Activated naive CD4-positive, alpha-beta T cell treated with anti-CD3 and anti-CD28 coated beads for 36 hours (primary cell): ENCODE data around the gene ABCF1. TPM values are rescaled to one million over a fixed set of nuclear protein-coding genes. Genes with fewer than 3 reads are reported as not detected.

Experiments used
- CTCF ChIA-PET: fragments of 350-600 bp; sonication (Branson Sonifier 250); formaldehyde crosslinking; loops from one replicate; lab custom pipeline; 2021; ENCODE audit warnings: antibody characterized with exemption; lab: Charles Lee
- DNase-seq: peaks from one replicate; pipeline ENCODE4 v3.0.0-alpha.2; 2020
- H3K27ac Mint-ChIP-seq: one replicate; pipeline ENCODE4 v1.8.0; 2021; ENCODE audit warnings: mild to moderate bottlenecking, mixed read lengths
- H3K27me3 Mint-ChIP-seq: one replicate; pipeline ENCODE4 v1.8.0; 2021; ENCODE audit warnings: low read depth, mixed read lengths
- H3K36me3 Mint-ChIP-seq: one replicate; pipeline ENCODE4 v1.8.0; 2021; ENCODE audit warnings: low read depth, mixed read lengths
- H3K4me1 Mint-ChIP-seq: one replicate; pipeline ENCODE4 v1.8.0; 2021; ENCODE audit warnings: low read depth, mixed read lengths
- H3K4me3 Mint-ChIP-seq: one replicate; pipeline ENCODE4 v1.8.0; 2021; ENCODE audit warnings: mild to moderate bottlenecking, moderate library complexity, mixed read lengths
- H3K9me3 Mint-ChIP-seq: one replicate; pipeline ENCODE4 v1.8.0; 2021; ENCODE audit warnings: mixed read lengths
- intact Hi-C: fragments of 100-400 bp; cut with micrococcal nuclease; formaldehyde crosslinking; loops from one replicate; pipeline ENCODE4 v1.15.1; 2023
- total RNA-seq, 2 experiments: library from RNA; stranded (reverse); gene quantifications; one replicate each; pipeline ENCODE4 v1.2.3, GENCODE V29; 2021

The ABCF1 gene
- total RNA-seq, 2 experiments from 2014 or later = 79.5 to 82.7 TPM

- peaks cover 7% of the 10 kb centered on the region for H3K36me3 Mint-ChIP-seq
- peak; percentile 39 for DNase-seq
- CTCF ChIA-PET = interaction anchor here (1.0 to 15.5 kb wide), 19 partner anchors 10 to 141 kb away, joined by 3 to 367 read pairs (median 6); partner anchors contain the start of gene GNL1
- H3K4me1 Mint-ChIP-seq = peaks cover 33% of the 10 kb centered on the region
- H3K4me3 Mint-ChIP-seq = no peak overlapping the region
- H3K9me3 Mint-ChIP-seq = no peaks in the 10 kb centered on the region
- intact Hi-C loops = loop anchor here (1.0 to 5.0 kb wide), 4 partner anchors 48 to 368 kb away; partner anchors contain the start of gene VARS2
- H3K27me3 Mint-ChIP-seq = no peaks in the 10 kb centered on the region
- peak overlapping the region; percentile 71 for H3K27ac Mint-ChIP-seq
Observed at GRCh38 chr6:30543821-30544220, 27.4 kb upstream of the ABCF1 start.

DNA sequence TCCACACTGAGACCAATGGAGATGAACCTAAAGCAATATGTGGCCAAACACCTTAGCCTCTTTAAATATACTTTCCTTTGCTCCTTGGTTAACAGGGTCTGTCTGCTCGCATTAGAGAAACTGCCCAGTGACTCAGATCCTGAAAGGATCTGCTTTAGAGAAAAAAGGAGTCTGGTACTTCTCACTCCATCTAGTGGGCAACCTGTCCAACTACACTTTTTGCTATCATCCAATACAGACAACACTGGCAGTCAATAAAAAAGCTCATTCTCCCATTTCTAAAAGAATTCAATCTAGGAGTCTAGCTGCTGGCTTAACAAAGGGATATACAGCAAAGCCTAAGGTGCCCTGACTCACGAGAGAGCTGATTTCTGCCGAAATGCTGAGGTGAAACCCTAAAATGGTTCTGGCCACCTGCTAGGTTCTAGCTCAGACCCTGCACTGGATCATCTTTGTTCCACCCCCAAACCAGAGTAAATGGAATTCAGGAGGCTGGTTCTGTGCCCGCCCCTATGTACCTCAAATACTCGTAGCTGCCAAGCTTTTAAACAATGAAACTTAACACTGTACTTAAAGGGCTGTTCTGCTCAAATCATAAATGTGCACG is 26.5 kb upstream of the ABCF1 start:
- CTCF ChIA-PET = interaction anchor here (0.7 to 15.5 kb wide), 31 partner anchors 9 to 186 kb away, joined by 3 to 367 read pairs (median 5); partner anchors contain the start of genes ABCF1, GNL1 and PRR3
- intact Hi-C loops = loop anchor here (1.0 to 5.0 kb wide), 4 partner anchors 48 to 368 kb away; partner anchors contain the start of gene VARS2
- peaks cover 11% of the 10 kb centered on the region for H3K36me3 Mint-ChIP-seq
- no peak overlapping the region for H3K4me3 Mint-ChIP-seq
- peak; percentile 38 for DNase-seq
- no peaks in the 10 kb centered on the region for H3K9me3 Mint-ChIP-seq
- H3K27me3 Mint-ChIP-seq = no peaks in the 10 kb centered on the region
- no peak overlapping the region for H3K27ac Mint-ChIP-seq
- H3K4me1 Mint-ChIP-seq = peaks cover 33% of the 10 kb centered on the region

- intact Hi-C loops = no loop called here
- DNase-seq = no peak
- H3K9me3 Mint-ChIP-seq = no peaks in the 10 kb centered on the region
- H3K27ac Mint-ChIP-seq = no peak overlapping the region
- no peak overlapping the region for H3K4me3 Mint-ChIP-seq
- H3K36me3 Mint-ChIP-seq = peaks cover 26% of the 10 kb centered on the region
- peaks cover 23% of the 10 kb centered on the region for H3K4me1 Mint-ChIP-seq
- H3K27me3 Mint-ChIP-seq = no peaks in the 10 kb centered on the region
- CTCF ChIA-PET = interaction anchor here (0.9 to 15.5 kb wide), 6 partner anchors 46 to 94 kb away, joined by 3 to 367 read pairs (median 20); no protein-coding TSS in a partner anchor
Observed at GRCh38 chr6:30547454-30547853, 23.8 kb upstream of the ABCF1 start.

GRCh38 chr6:30548375-30548774 is 22.9 kb upstream of the ABCF1 start:
- CTCF ChIA-PET = interaction anchor here (0.6 to 15.5 kb wide), 5 partner anchors 47 to 124 kb away, joined by 3 to 367 read pairs (median 4); partner anchors contain the start of gene DHX16
- no peak for DNase-seq
- no peak overlapping the region for H3K27ac Mint-ChIP-seq
- intact Hi-C loops = no loop called here
- peaks cover 33% of the 10 kb centered on the region for H3K36me3 Mint-ChIP-seq
- H3K9me3 Mint-ChIP-seq = no peaks in the 10 kb centered on the region
- H3K4me1 Mint-ChIP-seq = peaks cover 18% of the 10 kb centered on the region
- H3K27me3 Mint-ChIP-seq = no peaks in the 10 kb centered on the region
- no peak overlapping the region for H3K4me3 Mint-ChIP-seq

DNA sequence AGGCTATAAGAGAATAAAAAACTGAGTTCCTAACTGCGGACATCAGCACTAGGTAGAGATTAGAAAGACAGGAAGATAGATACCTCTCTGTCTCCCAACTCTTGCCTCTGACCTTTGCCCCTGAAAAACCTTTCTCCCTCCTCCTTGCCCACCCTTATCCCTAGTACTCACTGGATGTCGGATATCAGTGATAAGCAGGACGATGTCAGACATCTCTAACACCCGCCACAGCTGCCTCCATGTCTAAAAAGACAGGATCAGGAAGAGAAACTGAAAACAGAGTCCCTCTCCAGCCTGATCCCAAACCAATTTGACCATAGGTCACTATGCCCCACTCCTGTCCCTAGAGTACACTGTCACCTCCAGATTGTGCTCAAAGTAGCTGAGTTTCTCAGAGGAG is 16.8 kb upstream of the ABCF1 start:
- Mint-ChIP-seq H3K27ac (peak overlapping the region; percentile 6), H3K27me3 (no peaks in the 10 kb centered on the region), H3K9me3 (no peaks in the 10 kb centered on the region), H3K36me3 (peaks cover 46% of the 10 kb centered on the region), H3K4me3 (peak overlapping the region; percentile 42), H3K4me1 (peaks cover 32% of the 10 kb centered on the region)
- CTCF ChIA-PET = interaction anchor here (0.9 to 6.3 kb wide), 3 partner anchors 12 to 101 kb away, joined by 3 to 70 read pairs (median 36); no protein-coding TSS in a partner anchor
- intact Hi-C loops = loop anchor here (10.0 kb wide), 1 partner anchor 490 kb away; the partner anchor contains the start of genes POLR1H and PPP1R11
- no peak for DNase-seq

DNA sequence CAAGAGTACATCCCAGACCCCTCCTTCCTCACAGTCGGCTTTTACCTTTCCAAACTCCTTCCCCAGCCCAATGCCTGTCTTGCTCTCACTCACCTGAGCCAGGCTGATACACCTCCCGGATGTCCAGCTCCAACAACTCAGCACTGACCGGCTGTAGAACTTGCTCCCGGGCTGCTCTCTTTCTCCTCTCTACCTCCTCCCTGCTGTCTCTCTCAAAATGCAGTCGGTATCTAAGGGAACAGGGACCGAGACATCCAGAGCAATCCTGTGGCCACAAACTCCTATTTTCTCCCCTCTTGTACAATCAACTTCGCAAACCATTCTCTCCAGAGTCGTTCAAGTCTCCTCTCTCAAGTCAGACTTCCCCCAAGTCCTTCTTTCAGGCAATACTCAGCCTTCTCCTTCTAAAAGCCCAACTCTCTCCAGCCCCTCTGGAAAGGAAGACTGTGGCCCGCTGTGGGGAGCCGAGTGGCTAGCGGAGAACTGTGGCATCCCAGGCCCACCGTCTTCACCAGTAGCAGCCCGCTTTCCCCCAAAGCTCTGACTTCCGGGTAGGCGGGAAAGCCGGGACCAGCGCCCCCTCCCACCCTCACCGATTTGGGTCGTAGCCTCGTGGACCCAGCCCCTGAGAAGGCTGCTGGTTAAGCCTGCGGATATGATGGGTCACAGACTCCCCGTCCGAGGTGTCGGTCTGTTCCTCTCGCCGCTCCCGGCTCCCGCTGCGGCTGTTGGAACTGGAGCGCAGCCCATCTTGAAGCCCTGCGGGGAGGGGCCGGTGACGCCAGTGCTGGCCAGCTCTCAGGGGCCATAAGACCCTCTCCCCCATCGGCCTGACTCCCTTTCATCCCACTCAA is 16.1 kb upstream of the ABCF1 start:
- intact Hi-C loops = loop anchor here (5.0 to 10.0 kb wide), 4 partner anchors 182 to 490 kb away; partner anchors contain the start of genes POLR1H, PPP1R11 and VARS2

DNA sequence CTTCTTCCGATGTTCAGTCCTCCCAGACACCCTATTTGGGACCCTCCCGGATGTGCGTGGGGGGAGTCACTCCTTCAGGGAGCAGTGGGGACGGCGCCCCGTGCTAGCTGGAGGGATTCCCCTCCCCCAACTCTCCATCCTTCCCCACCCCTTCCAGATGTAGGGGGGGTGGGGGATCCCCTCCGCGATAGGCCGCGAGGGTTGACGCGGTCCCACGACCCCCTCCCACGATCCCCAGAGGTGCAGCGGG is 15.5 kb upstream of the ABCF1 start:
- intact Hi-C loops = loop anchor here (1.0 to 10.0 kb wide), 13 partner anchors 16 to 491 kb away; partner anchors contain the start of genes ABCF1, HLA-E, MDC1 and MRPS18B
- Mint-ChIP-seq H3K4me3 (peak overlapping the region; percentile 99), H3K27me3 (no peaks in the 10 kb centered on the region), H3K9me3 (no peaks in the 10 kb centered on the region), H3K27ac (peak overlapping the region; percentile 100), H3K4me1 (peaks cover 38% of the 10 kb centered on the region), H3K36me3 (peaks cover 43% of the 10 kb centered on the region)
- CTCF ChIA-PET = interaction anchor here (1.7 to 6.3 kb wide), 3 partner anchors 13 to 72 kb away, joined by 4 to 70 read pairs (median 36); no protein-coding TSS in a partner anchor
- no peak for DNase-seq

More for the DNA sequence above, 16.1 kb upstream of the ABCF1 start:
- Mint-ChIP-seq H3K27ac (peak overlapping the region; percentile 100), H3K9me3 (no peaks in the 10 kb centered on the region), H3K4me3 (peak overlapping the region; percentile 99), H3K27me3 (no peaks in the 10 kb centered on the region), H3K36me3 (peaks cover 46% of the 10 kb centered on the region), H3K4me1 (peaks cover 38% of the 10 kb centered on the region)
- no peak for DNase-seq
- CTCF ChIA-PET = interaction anchor here (0.9 to 6.3 kb wide), 4 partner anchors 12 to 102 kb away, joined by 3 to 70 read pairs (median 20); no protein-coding TSS in a partner anchor

- CTCF ChIA-PET = interaction anchor here (0.6 to 6.3 kb wide), 5 partner anchors 13 to 103 kb away, joined by 3 to 70 read pairs (median 4); no protein-coding TSS in a partner anchor
- Mint-ChIP-seq H3K27me3 (no peaks in the 10 kb centered on the region), H3K4me1 (peaks cover 38% of the 10 kb centered on the region), H3K9me3 (no peaks in the 10 kb centered on the region), H3K27ac (peak within 1 kb of the TSS; percentile 100), H3K36me3 (peaks cover 38% of the 10 kb centered on the region), H3K4me3 (peak within 1 kb of the TSS; percentile 99)
- DNase-seq = peak; percentile 100
- intact Hi-C loops = loop anchor here (1.0 to 10.0 kb wide), 13 partner anchors 15 to 491 kb away; partner anchors contain the start of genes ABCF1, HLA-E, MDC1 and MRPS18B
Observed at GRCh38 chr6:30556066-30556905, 15.0 kb upstream of the ABCF1 start, which contains the start of gene GNL1. Gene GNL1 (minus strand): TSS chr6:30556489. CDS start chr6:30556203, 286 bp downstream.

DNA sequence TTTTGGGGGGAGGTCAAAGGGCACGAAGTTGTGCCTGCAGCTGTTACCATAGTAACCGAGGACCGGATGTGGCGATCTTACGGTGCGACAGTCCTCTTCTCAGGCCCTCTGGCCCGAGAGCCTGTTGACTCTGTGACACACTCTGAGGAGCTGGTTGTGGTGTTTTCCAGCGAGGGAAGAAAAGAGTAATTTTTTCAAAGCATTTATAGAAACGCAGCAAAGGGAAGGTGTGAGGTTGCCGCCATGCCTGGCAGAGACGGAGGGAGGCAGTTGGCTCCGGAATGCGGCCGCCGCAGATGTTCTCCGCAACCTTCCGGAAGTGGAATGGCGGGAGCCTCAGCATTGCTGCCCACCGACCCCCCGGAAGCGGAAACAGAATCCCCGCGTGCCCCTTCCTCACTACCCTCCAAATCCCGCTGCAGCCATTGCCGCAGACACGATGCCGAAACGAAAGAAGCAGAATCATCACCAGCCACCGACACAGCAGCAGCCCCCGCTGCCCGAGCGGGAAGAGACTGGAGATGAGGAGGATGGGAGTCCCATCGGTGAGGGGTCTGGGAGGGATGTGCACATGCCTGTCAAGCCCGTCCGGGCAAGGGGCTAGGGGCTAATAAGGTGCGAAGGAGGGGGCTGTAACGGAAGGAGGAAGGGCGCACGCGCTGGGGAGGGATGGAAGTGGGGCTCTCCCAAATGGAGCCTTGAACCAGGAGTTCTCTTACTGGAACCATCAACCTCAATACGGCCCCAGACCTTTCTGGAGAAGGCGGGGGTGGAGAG is 14.1 kb upstream of the ABCF1 start, which contains the start of gene PRR3:
Gene PRR3 (plus strand): TSS at position 390 of the 777 bp plus-strand sequence. CDS start 50 bp downstream, at position 440.
- Mint-ChIP-seq H3K4me1 (peaks cover 38% of the 10 kb centered on the region), H3K27ac (peak within 1 kb of the TSS; percentile 100), H3K27me3 (no peaks in the 10 kb centered on the region), H3K36me3 (peaks cover 40% of the 10 kb centered on the region), H3K4me3 (peak within 1 kb of the TSS; percentile 99), H3K9me3 (no peaks in the 10 kb centered on the region)
- peak; percentile 93 for DNase-seq
- CTCF ChIA-PET = interaction anchor here (0.7 to 6.3 kb wide), 11 partner anchors 10 to 103 kb away, joined by 3 to 70 read pairs (median 4); no protein-coding TSS in a partner anchor
- intact Hi-C loops = loop anchor here (1.0 to 10.0 kb wide), 14 partner anchors 14 to 492 kb away; partner anchors contain the start of genes ABCF1, HLA-E, MDC1 and MRPS18B

GRCh38 chr6:30557683-30557981 is 13.6 kb upstream of the ABCF1 start:
- CTCF ChIA-PET = interaction anchor here (0.7 to 1.8 kb wide), 10 partner anchors 9 to 104 kb away, joined by 3 to 7 read pairs (median 4); no protein-coding TSS in a partner anchor
- peak overlapping the region; percentile 99 for H3K4me3 Mint-ChIP-seq
- H3K9me3 Mint-ChIP-seq = no peaks in the 10 kb centered on the region
- H3K36me3 Mint-ChIP-seq = peaks cover 41% of the 10 kb centered on the region
- intact Hi-C loops = loop anchor here (1.0 to 10.0 kb wide), 8 partner anchors 29 to 493 kb away; partner anchors contain the start of genes POLR1H, PPP1R11, RPP21 and TRIM26
- H3K4me1 Mint-ChIP-seq = peaks cover 41% of the 10 kb centered on the region
- DNase-seq = peak; percentile 80
- H3K27me3 Mint-ChIP-seq = no peaks in the 10 kb centered on the region
- peak overlapping the region; percentile 100 for H3K27ac Mint-ChIP-seq
